K562 (cell line): Measurements from ENCODE around the gene GCK. TPM values are rescaled to one million over a fixed set of nuclear protein-coding genes. Genes with fewer than 3 reads are reported as not detected.

ENCODE experiments used
- CREM ChIP-seq: IDR thresholded peaks from 2 replicates; pipeline ENCODE4 v1.6.1; 2014; ENCODE audit warnings: antibody characterized with exemption, low read depth
- CTCF ChIP-seq, 3 experiments: IDR thresholded peaks in 2 of 3; conservative IDR thresholded peaks in 1 of 3; 2 replicates each; pipeline ENCODE4 v1.5.1; 2011 to 2012; ENCODE audit warnings: low read length in 3 of 3, mild to moderate bottlenecking in 3 of 3, control low read depth in 2 of 3, improper control_type of control experiment in 1 of 3, inconsistent platforms in 1 of 3, low read depth in 1 of 3, mixed read lengths in 1 of 3, moderate library complexity in 1 of 3; ENCODE audit not compliant: insufficient read depth in 2 of 3
- ETV5 ChIP-seq: sonication (generic); formaldehyde crosslinking; IDR thresholded peaks from 2 replicates; pipeline ENCODE4 v1.4.0; 2020; ENCODE audit warnings: low read depth, mild to moderate bottlenecking, missing genetic modification reagents
- FIP1L1 ChIP-seq: fragments of 200-400 bp; formaldehyde crosslinking; IDR thresholded peaks from 2 replicates; pipeline ENCODE4 v1.6.1; 2018; ENCODE audit warnings: mild to moderate bottlenecking, low read depth, low read length; ENCODE audit not compliant: poor library complexity, severe bottlenecking
- HBP1 ChIP-seq: fragments of 450-650 bp; formaldehyde crosslinking; IDR thresholded peaks from 2 replicates; pipeline ENCODE4 v1.4.0; 2022; ENCODE audit warnings: missing genetic modification characterization
- KDM2B ChIP-seq: fragments of 250-450 bp; sonication (Bioruptor Pico); IDR thresholded peaks from 2 replicates; pipeline ENCODE4 v1.8.0; 2021; ENCODE audit warnings: mild to moderate bottlenecking, moderate library complexity
- KHSRP ChIP-seq: fragments of 450-650 bp; IDR thresholded peaks from 2 replicates; pipeline ENCODE4 v1.6.1; 2017
- MAFK ChIP-seq: IDR thresholded peaks from 2 replicates; pipeline ENCODE4 v1.6.1; 2011; ENCODE audit warnings: low read length, improper control_type of control experiment
- MAX ChIP-seq: sonication (generic); formaldehyde crosslinking; IDR thresholded peaks from 2 replicates; pipeline ENCODE4 v1.9.0; 2022; ENCODE audit warnings: mild to moderate bottlenecking, missing genetic modification reagents
- MAZ ChIP-seq, 2 experiments: fragments of 450-650 bp in 1 of 2; sonication (generic) in 1 of 2; formaldehyde crosslinking; IDR thresholded peaks in 1 of 2; conservative IDR thresholded peaks in 1 of 2; 2 replicates each; pipeline versions ENCODE4 v1.4.0 to v1.5.0; 2020; ENCODE audit warnings: mild to moderate bottlenecking in 1 of 2, missing genetic modification reagents in 1 of 2
- MLX ChIP-seq, 2 experiments: fragments of 450-650 bp in 1 of 2; sonication (generic) in 1 of 2; formaldehyde crosslinking; conservative IDR thresholded peaks; 2 replicates each; pipeline versions ENCODE4 v1.4.0 to v1.8.1; 2020 to 2022; ENCODE audit warnings: mild to moderate bottlenecking in 1 of 2, missing genetic modification reagents in 1 of 2
- NR2C2 ChIP-seq, 2 experiments: fragments of 200-800 bp in 1 of 2; sonication (Bioruptor generic) in 1 of 2; sonication (generic) in 1 of 2; formaldehyde crosslinking in 1 of 2; IDR thresholded peaks; 2 replicates each; pipeline versions ENCODE4 v1.6.1 to v1.8.0; 2016 to 2022; ENCODE audit warnings: mild to moderate bottlenecking in 1 of 2, missing compliant biosample characterization in 1 of 2, missing genetic modification characterization in 1 of 2, missing genetic modification reagents in 1 of 2
- NR4A1 ChIP-seq, 2 experiments: fragments of 250-450 bp in 1 of 2; fragments of 450-650 bp in 1 of 2; sonication (Bioruptor Pico) in 1 of 2; IDR thresholded peaks; 2 replicates each; pipeline versions ENCODE4 v1.4.0 to v1.6.1; 2016 to 2020; ENCODE audit warnings: mild to moderate bottlenecking in 2 of 2, missing compliant biosample characterization in 1 of 2, missing genetic modification characterization in 1 of 2, moderate library complexity in 1 of 2
- RAD51 ChIP-seq: fragments of 450-650 bp; IDR thresholded peaks from 2 replicates; pipeline ENCODE4 v1.7.1; 2016; ENCODE audit warnings: low read depth, mild to moderate bottlenecking, borderline replicate concordance
- RFX5 ChIP-seq: IDR thresholded peaks from 2 replicates; pipeline ENCODE4 v1.6.1; 2011; ENCODE audit warnings: low read depth, mild to moderate bottlenecking, improper control_type of control experiment, low read length
- SMC3 ChIP-seq: conservative IDR thresholded peaks from 2 replicates; pipeline ENCODE4 v1.6.1; 2011; ENCODE audit warnings: low read depth, low read length, improper control_type of control experiment; ENCODE audit not compliant: insufficient read depth
- SRSF3 ChIP-seq: fragments of 200-400 bp; formaldehyde crosslinking; IDR thresholded peaks from 2 replicates; pipeline ENCODE4 v1.6.1; 2016; ENCODE audit warnings: mild to moderate bottlenecking, low read length, moderate library complexity; ENCODE audit not compliant: insufficient read depth
- TAF9B ChIP-seq: fragments of 450-650 bp; IDR thresholded peaks from 2 replicates; pipeline ENCODE4 v1.6.1; 2018; ENCODE audit warnings: mild to moderate bottlenecking; ENCODE audit not compliant: partially characterized antibody
- TFAM ChIP-seq: fragments of 250-450 bp; sonication (Bioruptor Pico); conservative IDR thresholded peaks from 2 replicates; pipeline ENCODE4 v1.5.0; 2021; ENCODE audit warnings: mild to moderate bottlenecking, moderate library complexity
- TRIM24 ChIP-seq, 2 experiments: fragments of 450-650 bp; IDR thresholded peaks; 2 replicates each; pipeline ENCODE4 v1.6.1; 2016
- WHSC1 ChIP-seq: IDR thresholded peaks from one replicate; pipeline ENCODE4 v1.6.1; 2012; ENCODE audit warnings: low read length, control low read depth, inconsistent platforms
- ZEB2 ChIP-seq: fragments of 450-650 bp; IDR thresholded peaks from 2 replicates; pipeline ENCODE4 v1.6.1; 2016
- ZNF311 ChIP-seq: fragments of 250-450 bp; sonication (Bioruptor Pico); IDR thresholded peaks from 2 replicates; pipeline ENCODE4 v1.4.0; 2020; ENCODE audit warnings: mild to moderate bottlenecking, moderate library complexity
- polyA plus RNA-seq, 8 experiments: library from polyadenylated mRNA; depleted of rRNA in 4 of 8; stranded (reverse) in 5 of 8; unstranded in 3 of 8; fragments of >200 nt; fragmentation: Nextera tagmentation in 2 of 8; fragmentation: Illumina TruSeq in 1 of 8; extraction: Ambion mirVana in 2 of 8; extraction: Trizol in 1 of 8; gene quantifications; 2 replicates each; pipeline versions ENCODE4 v1.2.1 to v1.2.3, GENCODE V29; 2011 to 2014; ENCODE audit warnings: inconsistent platforms in 1 of 8, missing spikeins in 1 of 8
- total RNA-seq, 7 experiments: library from RNA; depleted of rRNA in 6 of 7; stranded (reverse); fragments of >200 nt in 6 of 7; fragmentation: Illumina TruSeq in 2 of 7; extraction: Trizol in 2 of 7; gene quantifications; 2 replicates each; pipeline versions ENCODE4 v1.2.1 to v1.2.3, GENCODE V29; 2011 to 2021; ENCODE audit warnings: low replicate concordance in 1 of 7

GCK gene
- total and polyA plus RNA-seq, 9 of the 15 experiments (the other 6 are each of a cell fraction or from before 2014, with no cell fraction given): 0.11 to 0.55 (median 0.16) TPM; not detected in 3

GRCh38 chr7:44131173-44132029 lies 57.8 kb downstream of the GCK start (continued):
- TF ChIP-seq TRIM24 (IDR thresholded peaks at IDR 0.05): no peak
- no peak for TF ChIP-seq MLX (CRISPR knock-in tag; conservative IDR thresholded peaks at IDR 0.05)
- TF ChIP-seq KHSRP: no peak
- peak; percentile 69 to 76 (median 72) for TF ChIP-seq CTCF (IDR thresholded peaks at IDR 0.05 in 2 of 3, conservative IDR thresholded peaks at IDR 0.05 in 1 of 3; ENCODE audit: insufficient read depth in 2 of 3, low read depth in 1 of 3, low read length in 3 of 3)
- TF ChIP-seq ETV5: no peak
- 0 out of 2 replicates have a peak, but pooled peaks have one; percentile 47 for TF ChIP-seq RAD51
- no peak for TF ChIP-seq WHSC1
- no peak for TF ChIP-seq ZEB2
- no peak for TF ChIP-seq HBP1 (CRISPR knock-in tag)
- TF ChIP-seq KDM2B: no peak
- no peak for TF ChIP-seq TFAM
- TF ChIP-seq ZNF311 (CRISPR knock-in tag): no peak
- TF ChIP-seq CREM: peak; percentile 11; the same call in 1 of the 2 replicates
- TF ChIP-seq MAZ (CRISPR knock-in tag; conservative IDR thresholded peaks at IDR 0.05 in 1 of 2, IDR thresholded peaks at IDR 0.05 in 1 of 2): no peak
- TF ChIP-seq MAX (CRISPR knock-in tag): peak; percentile 38; the same call in 1 of the 2 replicates
- no peak for TF ChIP-seq NR2C2 (CRISPR knock-in tag; IDR thresholded peaks at IDR 0.05)
- peak; percentile 28; the same call in 1 of the 2 replicates for TF ChIP-seq NR2C2 (tag; IDR thresholded peaks at IDR 0.05)
- TF ChIP-seq SMC3: peak; percentile 53; the same call in 1 of the 2 replicates
- TF ChIP-seq TAF9B: no peak
- TF ChIP-seq MAFK: no peak
- TF ChIP-seq FIP1L1: no peak
- no peak for TF ChIP-seq RFX5
- TF ChIP-seq NR4A1 (CRISPR knock-in tag; IDR thresholded peaks at IDR 0.05): no peak
- TF ChIP-seq NR4A1 (tag; IDR thresholded peaks at IDR 0.05): no peak
- TF ChIP-seq SRSF3: no peak
